HG03175 (cell line): ENCODE results near the gene LAMA3.

Experiments
- ATAC-seq: cut with Tn5 transposase; IDR thresholded peaks from one replicate; pipeline ENCODE4 v1.9.1; 2021; ENCODE audit warnings: mild to moderate bottlenecking, moderate library complexity; ENCODE audit not compliant: unreplicated experiment

LAMA3 gene

GRCh38 chr18:23964282-23965238, 275.3 kb downstream of the LAMA3 start:
- ATAC-seq, result no peak

DNA sequence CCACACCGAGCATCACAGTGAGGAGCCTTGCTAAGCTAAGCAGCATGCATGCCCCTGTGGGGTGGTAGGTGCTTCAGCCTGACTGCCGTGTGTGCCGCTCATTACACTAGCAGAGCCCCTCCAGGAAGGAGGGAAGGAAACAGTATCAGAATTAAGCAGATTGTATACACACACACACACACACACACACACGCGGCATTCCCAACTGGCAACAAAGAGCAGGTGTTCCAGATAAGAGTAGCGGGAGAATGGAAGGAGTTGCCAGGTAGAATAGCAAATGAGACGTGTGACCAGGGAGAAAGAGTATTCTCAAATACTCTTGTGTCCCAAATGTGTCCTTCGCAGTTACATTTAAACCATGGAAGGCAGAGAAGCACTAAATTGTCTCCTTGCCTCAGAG, 277.7 kb downstream of the LAMA3 start:
- ATAC-seq, result no peak

- peak; percentile 82 for ATAC-seq
Measured at GRCh38 chr18:23967321-23968089, 278.3 kb downstream of the LAMA3 start.

GRCh38 chr18:23968638-23969604, 279.7 kb downstream of the LAMA3 start:
- ATAC-seq, result no peak

DNA sequence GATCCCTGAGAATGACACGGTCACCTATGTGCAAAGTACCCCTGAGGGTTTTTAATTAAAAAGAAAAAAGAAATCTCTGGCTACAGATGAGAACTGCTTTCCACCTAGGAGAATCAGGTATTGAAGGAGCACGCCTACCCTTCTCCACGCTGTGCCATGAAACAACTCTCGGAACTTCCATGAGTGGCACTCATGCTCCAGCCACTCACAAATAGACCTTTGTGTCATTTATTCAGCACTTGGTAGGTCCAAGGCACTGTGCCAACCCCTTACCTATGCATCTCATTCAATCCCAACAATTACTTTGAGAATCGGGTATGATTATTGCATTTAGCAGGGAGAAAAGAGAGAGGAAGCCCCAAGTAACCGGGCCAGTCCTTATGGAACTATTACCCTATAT, 280.4 kb downstream of the LAMA3 start:
- ATAC-seq, result no peak

GRCh38 chr18:23970161-23971096, 281.2 kb downstream of the LAMA3 start:
- ATAC-seq, result no peak

DNA sequence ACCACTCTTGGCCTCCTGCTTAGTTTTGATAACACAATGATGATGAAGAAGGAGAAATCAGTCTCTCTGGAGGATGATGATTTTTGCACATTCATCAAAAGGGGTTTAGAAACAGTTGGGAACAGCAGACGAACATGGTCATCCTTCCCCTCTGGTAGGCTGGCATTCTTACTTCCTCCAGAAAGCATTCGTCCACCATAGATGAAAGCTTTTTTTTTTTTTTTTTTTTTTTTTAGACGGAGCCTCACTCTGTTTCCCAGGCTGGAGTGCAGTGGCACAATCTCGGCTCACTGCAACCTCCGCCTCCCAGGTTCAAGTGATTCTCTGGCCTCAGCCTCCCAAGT, 281.8 kb downstream of the LAMA3 start:
- no peak for ATAC-seq

DNA sequence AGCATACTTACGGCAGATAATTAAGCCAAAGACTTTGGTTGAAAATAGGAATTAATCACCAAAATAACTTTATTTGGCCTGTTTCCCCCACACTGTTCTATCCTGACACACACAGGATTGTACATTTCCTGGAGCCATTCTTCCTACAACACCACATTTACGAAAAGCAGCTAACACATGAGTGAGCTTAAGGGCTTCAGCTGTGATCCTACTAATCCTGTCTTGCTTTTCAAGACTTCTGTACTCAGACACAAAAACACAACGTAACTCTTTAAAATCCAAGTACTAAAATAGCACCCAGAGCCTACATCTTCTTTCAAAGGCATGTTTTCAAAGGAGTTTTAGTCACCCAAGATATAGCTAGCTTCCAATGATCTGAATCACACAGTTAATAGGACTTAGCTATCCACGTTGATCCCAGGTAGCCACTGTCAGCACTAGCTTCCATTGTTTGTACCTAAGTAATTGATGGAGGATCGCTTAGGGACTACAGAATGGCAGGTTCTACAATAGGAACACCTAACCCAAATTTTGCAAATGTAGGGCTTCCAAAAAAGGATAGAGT, 282.5 kb downstream of the LAMA3 start:
- no peak for ATAC-seq

- ATAC-seq, result no peak
Measured at GRCh38 chr18:23972453-23972852, 283.2 kb downstream of the LAMA3 start.

DNA sequence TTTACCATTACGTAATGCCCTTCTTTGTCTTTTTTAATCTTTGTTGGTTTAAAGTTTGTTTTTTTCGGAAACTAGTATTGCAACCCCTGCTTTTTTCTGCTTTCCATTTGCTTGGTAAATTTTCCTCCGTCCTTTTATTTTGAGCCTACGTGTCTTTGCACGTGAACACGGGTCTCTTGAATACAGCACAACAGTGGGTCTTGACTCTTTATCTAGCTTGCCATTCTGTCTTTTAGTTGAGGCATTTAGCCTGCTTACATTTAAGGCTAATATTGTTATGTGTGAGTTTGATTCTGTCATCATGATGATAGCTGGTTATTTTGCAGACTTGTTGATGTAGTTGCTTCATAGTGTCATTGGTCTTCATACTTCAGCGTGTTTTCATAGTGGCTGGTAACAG, 287.9 kb downstream of the LAMA3 start:
- no peak for ATAC-seq

GRCh38 chr18:23977719-23978483, 288.6 kb downstream of the LAMA3 start:
- no peak for ATAC-seq

- ATAC-seq, result peak; percentile 69
Measured at GRCh38 chr18:23981369-23981980, 292.2 kb downstream of the LAMA3 start.

GRCh38 chr18:23982155-23983079, 293.2 kb downstream of the LAMA3 start:
- no peak for ATAC-seq

- no peak for ATAC-seq
Measured at GRCh38 chr18:23983112-23983511, 293.9 kb downstream of the LAMA3 start.

- peak; percentile 75 for ATAC-seq
Measured at GRCh38 chr18:23986600-23987359, 297.5 kb downstream of the LAMA3 start.
